ENCODE measurements around the gene NUP210L.
"Not testable (repeated sequence)": the region's sequence is repeated elsewhere in the genome, so short reads cannot be mapped to it uniquely, and the experiment has no call there.

NUP210L gene

DNA sequence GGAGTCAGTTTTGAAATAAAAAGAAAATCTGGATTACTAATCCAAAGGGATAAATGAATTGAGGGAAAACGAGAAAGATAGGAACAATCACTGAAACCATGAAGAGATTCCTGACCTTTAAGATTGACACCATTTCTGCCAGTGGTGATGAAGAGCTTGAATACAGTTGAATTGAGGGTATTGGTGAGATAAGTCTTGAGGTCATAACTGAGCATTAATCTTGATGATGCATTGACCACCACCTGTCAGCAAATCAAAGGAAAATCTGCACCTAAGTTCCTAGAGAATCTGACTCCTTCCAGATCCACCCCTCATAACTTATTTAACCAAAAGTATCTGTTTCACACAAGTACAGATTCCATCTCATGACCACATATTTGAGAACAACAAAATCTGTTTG lies 142.7 kb downstream of the NUP210L start:
- Histone ChIP-seq H3K36me3 (no peaks in the 10 kb centered on the region), H3K4me3 (ENCODE audit: low read depth, low read length) (no peak overlapping the region), H3K27me3 (ENCODE audit: insufficient read depth, low read depth, severe bottlenecking) (no peaks in the 10 kb centered on the region), H3K27ac (no peak overlapping the region), H3K9me3 (ENCODE audit: severe bottlenecking) (no peaks in the 10 kb centered on the region)
- TF ChIP-seq, protein P1, sequence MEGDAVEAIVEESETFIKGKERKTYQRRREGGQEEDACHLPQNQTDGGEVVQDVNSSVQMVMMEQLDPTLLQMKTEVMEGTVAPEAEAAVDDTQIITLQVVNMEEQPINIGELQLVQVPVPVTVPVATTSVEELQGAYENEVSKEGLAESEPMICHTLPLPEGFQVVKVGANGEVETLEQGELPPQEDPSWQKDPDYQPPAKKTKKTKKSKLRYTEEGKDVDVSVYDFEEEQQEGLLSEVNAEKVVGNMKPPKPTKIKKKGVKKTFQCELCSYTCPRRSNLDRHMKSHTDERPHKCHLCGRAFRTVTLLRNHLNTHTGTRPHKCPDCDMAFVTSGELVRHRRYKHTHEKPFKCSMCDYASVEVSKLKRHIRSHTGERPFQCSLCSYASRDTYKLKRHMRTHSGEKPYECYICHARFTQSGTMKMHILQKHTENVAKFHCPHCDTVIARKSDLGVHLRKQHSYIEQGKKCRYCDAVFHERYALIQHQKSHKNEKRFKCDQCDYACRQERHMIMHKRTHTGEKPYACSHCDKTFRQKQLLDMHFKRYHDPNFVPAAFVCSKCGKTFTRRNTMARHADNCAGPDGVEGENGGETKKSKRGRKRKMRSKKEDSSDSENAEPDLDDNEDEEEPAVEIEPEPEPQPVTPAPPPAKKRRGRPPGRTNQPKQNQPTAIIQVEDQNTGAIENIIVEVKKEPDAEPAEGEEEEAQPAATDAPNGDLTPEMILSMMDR (IDR thresholded peaks at IDR 0.05; ENCODE audit: low read depth, low read length): no peak
- no peak for DNase-seq

DNA sequence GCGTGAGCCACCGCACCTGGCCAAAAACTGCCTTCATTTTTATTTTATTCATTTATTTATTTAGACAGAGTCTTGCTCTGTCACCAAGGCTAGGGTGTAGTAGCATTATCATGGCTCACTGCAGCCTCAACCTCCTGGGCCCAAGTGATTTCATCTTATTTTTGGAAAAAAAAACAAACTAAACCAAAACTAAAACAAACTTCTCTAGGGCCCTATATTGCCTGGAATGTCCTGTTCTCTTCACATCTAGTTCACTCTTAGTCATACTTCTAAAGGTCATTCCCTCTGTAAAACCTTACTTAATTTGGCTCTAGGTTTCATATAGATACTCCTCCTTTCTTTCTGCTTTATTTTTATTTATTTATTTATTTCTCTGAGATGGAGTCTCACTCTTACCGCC lies 148.7 kb downstream of the NUP210L start:
- TF ChIP-seq, protein P1 (IDR thresholded peaks at IDR 0.05; ENCODE audit: low read depth, low read length): no peak
- DNase-seq: no peak

DNA sequence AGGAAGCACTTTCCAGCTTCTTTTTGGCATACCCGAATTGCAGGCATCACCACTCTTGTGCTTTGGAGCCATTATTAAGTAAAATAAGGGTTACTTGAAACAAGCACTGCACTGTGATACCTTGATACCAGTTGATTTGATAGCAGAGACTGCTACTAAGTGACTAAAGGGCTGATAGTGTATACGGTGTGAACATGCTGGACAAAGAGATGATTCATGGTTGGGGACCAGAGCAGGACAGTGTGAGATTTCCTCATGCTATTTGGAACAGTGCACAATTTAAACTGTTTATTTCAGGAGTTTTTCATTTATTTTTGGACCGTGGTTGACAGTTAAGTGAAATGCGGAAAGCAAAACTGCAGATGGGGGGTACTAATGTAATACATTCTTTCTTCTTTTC lies 154.5 kb downstream of the NUP210L start:
- no peak overlapping the region for H3K4me3 ChIP-seq (ENCODE audit: low read depth, low read length)
- no peaks in the 10 kb centered on the region for H3K27me3 ChIP-seq (ENCODE audit: insufficient read depth, low read depth, severe bottlenecking)
- peaks cover 11% of the 10 kb centered on the region for H3K36me3 ChIP-seq
- TF ChIP-seq, protein P1 (IDR thresholded peaks at IDR 0.05; ENCODE audit: low read depth, low read length): no peak
- no peak for DNase-seq
- no peak overlapping the region for H3K27ac ChIP-seq
- no peaks in the 10 kb centered on the region for H3K9me3 ChIP-seq (ENCODE audit: severe bottlenecking)

More for the DNA sequence above, 148.7 kb downstream of the NUP210L start:
- Histone ChIP-seq H3K27ac (no peak overlapping the region), H3K27me3 (ENCODE audit: insufficient read depth, low read depth, severe bottlenecking) (no peaks in the 10 kb centered on the region), H3K9me3 (ENCODE audit: severe bottlenecking) (no peaks in the 10 kb centered on the region), H3K36me3 (peaks cover 4% of the 10 kb centered on the region), H3K4me3 (ENCODE audit: low read depth, low read length) (no peak overlapping the region)

DNA sequence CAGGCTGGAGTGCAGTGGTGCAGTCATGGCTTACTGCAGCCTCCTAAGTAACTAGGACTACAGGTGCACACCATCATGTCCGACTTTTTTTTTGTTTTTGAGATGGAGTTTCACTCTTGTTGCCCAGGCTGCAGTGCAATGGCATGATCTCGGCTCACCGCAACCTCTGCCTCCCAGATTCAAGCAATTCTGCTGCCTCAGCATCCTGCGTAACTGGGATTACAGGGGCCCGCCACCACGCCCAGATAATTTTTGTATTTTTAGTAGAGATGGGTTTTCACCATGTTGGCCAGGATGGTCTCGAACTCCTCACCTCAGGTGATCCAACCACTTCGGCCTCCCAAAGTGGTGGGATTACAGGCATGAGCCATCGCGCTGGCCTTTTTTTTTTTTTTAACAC lies 158.0 kb downstream of the NUP210L start:
- not testable (repeated sequence) for DNase-seq; H3K27me3 ChIP-seq (ENCODE audit: insufficient read depth, low read depth, severe bottlenecking)
- peaks cover 46% of the 10 kb centered on the region for H3K36me3 ChIP-seq

DNA sequence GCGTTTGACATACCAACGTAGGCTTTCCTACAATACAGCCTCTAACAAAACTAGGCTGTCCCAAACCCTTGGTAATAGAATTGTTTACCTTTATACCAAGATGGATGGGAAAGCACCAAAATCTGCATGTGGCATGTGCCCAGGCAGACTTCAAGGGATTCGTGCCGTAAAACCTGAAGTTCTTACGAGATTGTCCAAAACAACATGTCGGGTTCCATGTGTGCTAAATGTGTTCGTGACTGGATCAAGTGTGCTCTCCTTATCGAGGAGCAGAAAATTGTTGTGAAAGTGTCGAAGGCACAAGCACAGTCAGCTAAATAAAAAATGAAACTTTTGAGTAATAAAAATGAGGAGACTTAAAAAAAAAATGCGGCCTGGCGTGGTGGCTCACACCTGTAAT lies 159.2 kb downstream of the NUP210L start:
- Histone ChIP-seq H3K27me3 (ENCODE audit: insufficient read depth, low read depth, severe bottlenecking) (no peaks in the 10 kb centered on the region), H3K27ac (no peak overlapping the region), H3K9me3 (ENCODE audit: severe bottlenecking) (no peaks in the 10 kb centered on the region), H3K4me3 (ENCODE audit: low read depth, low read length) (no peak overlapping the region), H3K36me3 (peaks cover 58% of the 10 kb centered on the region)
- TF ChIP-seq, protein P1 (IDR thresholded peaks at IDR 0.05; ENCODE audit: low read depth, low read length): no peak
- no peak for DNase-seq

More for the DNA sequence above, 158.0 kb downstream of the NUP210L start:
- not testable (repeated sequence) for H3K27ac ChIP-seq; H3K9me3 ChIP-seq (ENCODE audit: severe bottlenecking); H3K4me3 ChIP-seq (ENCODE audit: low read depth, low read length)

DNA sequence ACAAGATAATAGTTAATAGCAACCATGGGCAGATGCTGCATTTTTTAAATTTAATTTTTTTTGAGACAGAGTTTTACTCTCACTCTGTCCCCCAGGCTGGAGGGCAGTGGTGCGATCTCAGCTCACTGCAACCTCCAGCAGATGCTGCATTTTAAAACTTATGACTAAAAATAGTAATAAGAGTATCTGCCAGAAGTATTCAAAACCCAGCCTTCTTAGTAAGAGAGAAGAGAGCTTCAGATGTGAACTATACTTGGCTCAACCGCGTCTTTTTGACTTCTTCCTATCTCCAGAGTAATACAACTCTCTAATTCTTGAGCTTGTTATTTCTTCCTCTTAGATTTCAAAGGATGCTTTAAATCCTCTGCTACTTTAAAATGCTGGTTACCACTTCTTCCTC lies 159.7 kb downstream of the NUP210L start:
- Histone ChIP-seq H3K27ac (no peak overlapping the region), H3K27me3 (ENCODE audit: insufficient read depth, low read depth, severe bottlenecking) (no peaks in the 10 kb centered on the region), H3K4me3 (ENCODE audit: low read depth, low read length) (no peak overlapping the region), H3K9me3 (ENCODE audit: severe bottlenecking) (peaks cover 1% of the 10 kb centered on the region), H3K36me3 (peaks cover 60% of the 10 kb centered on the region)
- DNase-seq: no peak
- TF ChIP-seq, protein P1 (IDR thresholded peaks at IDR 0.05; ENCODE audit: low read depth, low read length): no peak

All from WERI-Rb-1 (cell line).